Measurements from ENCODE around the gene LBH. TPM values are rescaled to one million over a fixed set of nuclear protein-coding genes. Genes with fewer than 3 reads are reported as not detected.

LBH gene
- total RNA-seq, 2 experiments from 2014 or later = 3.0 to 3.7 TPM

DNA sequence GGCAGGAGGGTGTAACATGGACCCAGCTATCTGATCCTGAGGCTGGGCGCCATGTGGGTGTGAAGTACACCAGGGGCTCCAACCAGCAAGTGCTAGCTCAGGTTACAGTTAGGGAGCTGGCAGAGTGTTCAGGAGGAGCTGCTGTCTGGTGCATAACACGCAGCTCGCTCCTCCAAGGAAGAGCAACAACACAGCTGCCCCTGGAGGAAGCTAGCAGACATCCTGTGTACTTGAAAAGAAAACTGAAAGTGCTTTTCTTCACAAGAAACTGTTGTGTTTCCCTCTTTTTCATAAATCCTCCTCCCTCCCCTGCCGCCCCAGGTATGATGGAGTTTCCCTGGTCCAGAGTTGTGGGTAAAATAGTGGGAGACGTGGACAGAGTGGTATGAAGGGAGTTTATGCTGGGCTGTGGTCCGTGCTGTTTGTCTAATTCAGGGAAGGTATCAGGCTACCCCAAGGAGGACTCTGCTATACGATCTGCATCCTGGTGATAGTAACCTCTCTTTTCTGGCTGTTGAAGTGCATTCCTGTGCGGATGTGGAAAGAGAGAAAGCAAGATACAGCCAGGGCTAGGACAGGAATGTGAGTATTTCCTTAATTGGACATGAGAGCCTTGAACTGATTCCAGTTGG is 6.1 kb upstream of the LBH start:
- no TSS peak for BruUV-seq (replicated peaks)

DNA sequence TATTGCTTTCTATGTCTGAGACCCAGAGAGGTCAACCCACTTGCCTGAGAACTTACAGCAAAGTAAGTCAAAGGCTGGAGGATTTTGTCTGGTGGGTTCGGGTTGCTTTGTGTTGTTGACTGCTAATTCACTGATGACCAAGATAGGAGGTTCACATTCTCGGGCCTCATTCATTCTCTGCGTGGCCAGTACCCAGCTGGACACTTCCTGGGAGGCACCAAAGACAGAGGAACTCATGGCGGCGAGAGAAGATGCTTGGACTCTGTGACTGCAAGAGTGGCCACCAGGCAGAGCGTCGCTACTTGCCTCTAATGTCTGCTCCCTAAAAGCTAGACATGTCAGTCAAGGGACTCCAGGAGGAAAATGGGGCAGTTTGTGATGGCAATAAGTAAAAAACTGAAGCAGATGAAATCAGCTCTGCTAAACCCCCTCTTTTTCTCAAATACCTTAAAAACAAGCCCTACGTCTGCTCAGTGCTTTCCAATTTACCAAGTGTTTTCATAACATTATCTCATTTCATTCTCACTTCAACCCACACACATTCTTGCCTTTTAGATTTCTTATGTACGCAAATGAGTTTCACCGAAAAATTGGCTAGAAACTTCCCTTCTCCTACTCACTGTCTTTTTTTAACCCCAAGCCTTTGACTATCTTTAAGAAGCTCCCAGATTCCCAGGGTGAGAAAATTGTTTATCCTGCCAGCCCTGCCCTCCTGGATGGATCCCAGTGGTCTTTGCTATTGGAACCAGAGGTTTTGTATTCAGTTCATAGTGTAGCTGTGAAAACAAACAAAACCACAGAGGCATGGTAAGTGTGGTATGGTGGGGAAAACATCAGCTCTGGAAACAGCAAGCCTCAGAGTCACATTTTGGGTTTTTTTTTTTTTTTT is 4.9 kb upstream of the LBH start:
- H3K9me2 ChIP-seq (ENCODE audit: insufficient read depth, low read length) = no peaks in the 10 kb centered on the region
- no peaks in the 10 kb centered on the region for H3K9me3 ChIP-seq (ENCODE audit: low read length)
- no peaks in the 10 kb centered on the region for H3K36me3 ChIP-seq (ENCODE audit: insufficient read depth, low read length)
- H3K4me1 ChIP-seq (ENCODE audit: insufficient read depth, low read length, poor library complexity, severe bottlenecking) = peaks cover 35% of the 10 kb centered on the region
- TF ChIP-seq EZH2phosphoT487 (IDR thresholded peaks at IDR 0.05; ENCODE audit: borderline replicate concordance, low read depth, low read length) (no peak), CTCF (conservative IDR thresholded peaks at IDR 0.05; ENCODE audit: low read length) (no peak)
- intact Hi-C loops (cut with micrococcal nuclease; ENCODE audit: unreplicated experiment) = no loop called here
- H3K4me2 ChIP-seq (ENCODE audit: low read length) = peak overlapping the region; percentile 81; the same call in 1 of the 2 replicates
- ChIA-PET POLR2A (interaction anchor here (0.7 to 1.3 kb wide), 3 partner anchors 24 to 69 kb away, joined by 3 to 5 read pairs (median 4); no protein-coding TSS in a partner anchor), CTCF (ENCODE audit: unreplicated experiment) (interaction anchor here (0.9 kb wide), 1 partner anchor 108 kb away, joined by 3 read pairs; no protein-coding TSS in a partner anchor)
- H3K79me2 ChIP-seq (ENCODE audit: insufficient read depth, low read depth, low read length) = no peaks in the 10 kb centered on the region
- H3K4me3 ChIP-seq (ENCODE audit: low read depth, low read length, poor library complexity, severe bottlenecking) = no peak overlapping the region
- BruUV-seq (replicated peaks) = no TSS peak
- no peaks in the 10 kb centered on the region for H4K20me1 ChIP-seq (ENCODE audit: insufficient read depth, low read length)
- peak overlapping the region; percentile 97; the same call in 1 of the 2 replicates for H2AFZ ChIP-seq (ENCODE audit: low read length)
- no peak for DNase-seq (ENCODE audit: low spot score)
- no peak overlapping the region for H3K27ac ChIP-seq (ENCODE audit: low read depth, low read length, poor library complexity, severe bottlenecking)

More for the DNA sequence above, 6.1 kb upstream of the LBH start:
- Histone ChIP-seq H3K27ac (ENCODE audit: low read depth, low read length, poor library complexity, severe bottlenecking) (peak overlapping the region; percentile 30), H3K4me3 (ENCODE audit: low read depth, low read length, poor library complexity, severe bottlenecking) (peak overlapping the region; percentile 59), H3K36me3 (ENCODE audit: insufficient read depth, low read length) (no peaks in the 10 kb centered on the region), H3K9me3 (ENCODE audit: low read length) (no peaks in the 10 kb centered on the region), H3K4me1 (ENCODE audit: insufficient read depth, low read length, poor library complexity, severe bottlenecking) (peaks cover 30% of the 10 kb centered on the region), H3K9me2 (ENCODE audit: insufficient read depth, low read length) (no peaks in the 10 kb centered on the region), H4K20me1 (ENCODE audit: insufficient read depth, low read length) (no peaks in the 10 kb centered on the region), H3K4me2 (ENCODE audit: low read length) (peak overlapping the region; percentile 81), H2AFZ (ENCODE audit: low read length) (peak overlapping the region; percentile 97), H3K79me2 (ENCODE audit: insufficient read depth, low read depth, low read length) (no peaks in the 10 kb centered on the region)
- peak; percentile 82 for DNase-seq (ENCODE audit: low spot score)
- intact Hi-C loops (cut with micrococcal nuclease; ENCODE audit: unreplicated experiment) = loop anchor here (2.0 kb wide), 1 partner anchor 112 kb away; no protein-coding TSS in a partner anchor
- POLR2A ChIA-PET = interaction anchor here (0.5 to 2.0 kb wide), 9 partner anchors 9 to 1813 kb away, joined by 3 to 6 read pairs (median 3); no protein-coding TSS in a partner anchor
- no peak for TF ChIP-seq EZH2phosphoT487 (IDR thresholded peaks at IDR 0.05; ENCODE audit: borderline replicate concordance, low read depth, low read length)
- 0 out of 2 replicates have a peak, but pooled peaks have one; percentile 21 for TF ChIP-seq CTCF (conservative IDR thresholded peaks at IDR 0.05; ENCODE audit: low read length)
- CTCF ChIA-PET (ENCODE audit: unreplicated experiment) = interaction anchor here (0.8 to 1.1 kb wide), 3 partner anchors 10 to 64 kb away, joined by 3 read pairs; no protein-coding TSS in a partner anchor

All from OCI-LY7 (cell line).